H9 (cell line): ENCODE results near the gene SFRP5. TPM values are rescaled to one million over a fixed set of nuclear protein-coding genes. Genes with fewer than 3 reads are reported as not detected.

Experiments used
- DNase-seq: peaks from one replicate; pipeline ENCODE4 v3.0.0-alpha.2; 2017
- H2AFZ ChIP-seq: one replicate; pipeline ENCODE4 v1.6.1; 2013; ENCODE audit warnings: mild to moderate bottlenecking, low read length, control low read depth, moderate library complexity
- H2AK5ac ChIP-seq: 2 replicates; pipeline ENCODE4 v1.6.1; 2013; ENCODE audit warnings: low read length, control low read depth, mixed read lengths; ENCODE audit not compliant: insufficient read length
- H2BK120ac ChIP-seq: one replicate; pipeline ENCODE4 v1.6.1; 2013; ENCODE audit warnings: low read depth, mild to moderate bottlenecking, low read length, control low read depth, inconsistent platforms; ENCODE audit not compliant: poor library complexity, severe bottlenecking
- H2BK12ac ChIP-seq: 2 replicates; pipeline ENCODE4 v1.6.1; 2013; ENCODE audit warnings: low read length, control low read depth, mixed read lengths, low read depth; ENCODE audit not compliant: insufficient read length
- H2BK15ac ChIP-seq: 2 replicates; pipeline ENCODE4 v1.6.1; 2013; ENCODE audit warnings: low read depth, low read length, control low read depth
- H2BK20ac ChIP-seq: one replicate; pipeline ENCODE4 v1.6.1; 2013; ENCODE audit warnings: low read depth, mild to moderate bottlenecking, low read length, control low read depth, inconsistent platforms; ENCODE audit not compliant: poor library complexity, severe bottlenecking
- H2BK5ac ChIP-seq: 2 replicates; pipeline ENCODE4 v1.6.1; 2013; ENCODE audit warnings: low read length, control low read depth, mixed read lengths; ENCODE audit not compliant: insufficient read length
- H3K14ac ChIP-seq: 2 replicates; pipeline ENCODE4 v1.6.1; 2013; ENCODE audit warnings: low read length, control low read depth; ENCODE audit not compliant: insufficient read depth
- H3K18ac ChIP-seq: 2 replicates; pipeline ENCODE4 v1.6.1; 2013; ENCODE audit warnings: low read depth, mild to moderate bottlenecking, mixed read lengths, low read length, control low read depth; ENCODE audit not compliant: insufficient read length
- H3K23ac ChIP-seq: 2 replicates; pipeline ENCODE4 v1.6.1; 2013; ENCODE audit warnings: low read length, control low read depth, mixed read lengths, low read depth; ENCODE audit not compliant: insufficient read length
- H3K23me2 ChIP-seq: 2 replicates; pipeline ENCODE4 v1.6.1; 2013; ENCODE audit warnings: low read depth, mild to moderate bottlenecking, mixed read lengths, low read length, control low read depth; ENCODE audit not compliant: insufficient read length, poor library complexity, severe bottlenecking
- H3K27ac ChIP-seq: 2 replicates; pipeline ENCODE4 v1.5.1; 2013; ENCODE audit warnings: low read length, control low read depth, mixed read lengths, low read depth; ENCODE audit not compliant: insufficient read length
- H3K27me3 ChIP-seq: 2 replicates; pipeline ENCODE4 v1.6.1; 2013; ENCODE audit warnings: low read length, control low read depth, inconsistent platforms; ENCODE audit not compliant: insufficient read depth
- H3K4ac ChIP-seq: 2 replicates; pipeline ENCODE4 v1.6.1; 2013; ENCODE audit warnings: low read depth, mild to moderate bottlenecking, control low read depth, inconsistent platforms, low read length, moderate library complexity
- H3K4me1 ChIP-seq: 2 replicates; pipeline ENCODE4 v1.6.1; 2013; ENCODE audit warnings: low read length, control low read depth, inconsistent platforms; ENCODE audit not compliant: insufficient read depth
- H3K4me2 ChIP-seq: 2 replicates; pipeline ENCODE4 v1.6.1; 2013; ENCODE audit warnings: low read length, control low read depth, mixed read lengths; ENCODE audit not compliant: insufficient read length, insufficient read depth
- H3K56ac ChIP-seq: 2 replicates; pipeline ENCODE4 v1.6.1; 2013; ENCODE audit warnings: low read depth, mild to moderate bottlenecking, mixed read lengths, low read length, control low read depth; ENCODE audit not compliant: insufficient read length
- H3K79me1 ChIP-seq: 2 replicates; pipeline ENCODE4 v1.6.1; 2013; ENCODE audit warnings: low read depth, mild to moderate bottlenecking, moderate library complexity, low read length, control low read depth, inconsistent platforms; ENCODE audit not compliant: insufficient read depth, poor library complexity, severe bottlenecking
- H3K79me2 ChIP-seq: 2 replicates; pipeline ENCODE4 v1.6.1; 2013; ENCODE audit warnings: low read length, control low read depth, inconsistent platforms; ENCODE audit not compliant: insufficient read depth
- H3K9ac ChIP-seq: 2 replicates; pipeline ENCODE4 v1.6.1; 2013; ENCODE audit warnings: low read length, control low read depth, mixed read lengths; ENCODE audit not compliant: insufficient read length; ENCODE audit errors: extremely low read depth
- H3K9me3 ChIP-seq: one replicate; pipeline ENCODE4 v1.6.1; 2013; ENCODE audit warnings: low read depth, low read length, inconsistent platforms; ENCODE audit not compliant: control insufficient read depth
- H3T11ph ChIP-seq: one replicate; pipeline ENCODE4 v1.6.1; 2013; ENCODE audit warnings: mild to moderate bottlenecking, low read length, control low read depth, inconsistent platforms
- H4K20me1 ChIP-seq: one replicate; pipeline ENCODE4 v1.6.1; 2013; ENCODE audit not compliant: control insufficient read depth, insufficient read length, insufficient read depth
- H4K5ac ChIP-seq: 2 replicates; pipeline ENCODE4 v1.6.1; 2013; ENCODE audit warnings: low read depth, mild to moderate bottlenecking, mixed read lengths, low read length, control low read depth; ENCODE audit not compliant: insufficient read length
- H4K8ac ChIP-seq: replicated peaks from 2 replicates; pipeline ENCODE4 v1.6.1; 2013; ENCODE audit warnings: low read length, control low read depth, mixed read lengths, low read depth; ENCODE audit not compliant: insufficient read length
- H4K91ac ChIP-seq: 2 replicates; pipeline ENCODE4 v1.6.1; 2013; ENCODE audit warnings: low read depth, mild to moderate bottlenecking, moderate library complexity, mixed read lengths, low read length, control low read depth; ENCODE audit not compliant: insufficient read length
- H3K27ac Mint-ChIP-seq, 3 experiments: 2 replicates in 2 of 3; 3 replicates in 1 of 3; pipeline ENCODE4 v1.8.0; 2020 to 2021; ENCODE audit warnings: mixed read lengths in 3 of 3, mild to moderate bottlenecking in 1 of 3, moderate library complexity in 1 of 3
- H3K27me3 Mint-ChIP-seq: 2 replicates; pipeline ENCODE4 v1.8.0; 2021; ENCODE audit warnings: low read depth, mild to moderate bottlenecking, moderate library complexity, mixed read lengths
- H3K36me3 Mint-ChIP-seq, 3 experiments: 2 replicates in 2 of 3; 3 replicates in 1 of 3; pipeline ENCODE4 v1.8.0; 2020 to 2021; ENCODE audit warnings: low read depth in 3 of 3, mixed read lengths in 3 of 3; ENCODE audit not compliant: insufficient read depth in 1 of 3
- H3K4me1 Mint-ChIP-seq, 2 experiments: 2 replicates each; pipeline ENCODE4 v1.8.0; 2020; ENCODE audit warnings: mixed read lengths in 2 of 2
- H3K4me3 Mint-ChIP-seq, 2 experiments: 2 replicates in 1 of 2; 3 replicates in 1 of 2; pipeline ENCODE4 v1.8.0; 2020 to 2021; ENCODE audit warnings: mild to moderate bottlenecking in 2 of 2, mixed read lengths in 2 of 2, moderate library complexity in 1 of 2
- H3K9me3 Mint-ChIP-seq, 2 experiments: 2 replicates in 1 of 2; 3 replicates in 1 of 2; pipeline ENCODE4 v1.8.0; 2020; ENCODE audit warnings: mild to moderate bottlenecking in 2 of 2, mixed read lengths in 2 of 2, moderate library complexity in 1 of 2
- CTCF ChIP-seq: fragments of 200-600 bp; sonication (generic); conservative IDR thresholded peaks from 3 replicates; pipeline ENCODE4 v1.8.0; 2021; ENCODE audit warnings: antibody characterized with exemption, mild to moderate bottlenecking
- WGBS: extraction: QIAGEN DNeasy Blood & Tissue Kit; methylation state at CpG from one replicate; pipeline ENCODE4 v1.1.7; 2013; ENCODE audit warnings: missing lambda C conversion rate, low lambda C conversion rate, mixed read lengths; ENCODE audit not compliant: insufficient read length; ENCODE audit errors: extremely low coverage; 5-methylcytosine and 5-hydroxymethylcytosine counted together
- total RNA-seq: library from RNA; stranded (reverse); gene quantifications from 2 replicates; pipeline ENCODE4 v1.2.1, GENCODE V29; 2021

Gene SFRP5
- total RNA-seq, 1 experiment from 2014 or later = 1.7 TPM

GRCh38 chr10:97805949-97806348 is 34.1 kb upstream of the SFRP5 start:
- no peak overlapping the region for H3K4me2 ChIP-seq

More at GRCh38 chr10:97805949-97806348, 34.1 kb upstream of the SFRP5 start:
- Histone ChIP-seq H3K4me1 (no peaks in the 10 kb centered on the region), H2BK120ac (no peak overlapping the region), H4K5ac (no peak overlapping the region), H3K18ac (no peak overlapping the region), H3K14ac (no peak overlapping the region), H3K79me1 (no peaks in the 10 kb centered on the region), H3K27me3 (no peaks in the 10 kb centered on the region), H3K27ac (no peak overlapping the region), H3K56ac (no peak overlapping the region), H3K9me3 (no peaks in the 10 kb centered on the region), H3K23ac (no peak overlapping the region), H2BK15ac (no peak overlapping the region), H3K9ac (no peak overlapping the region), H2AK5ac (no peak overlapping the region), H4K8ac (no peak overlapping the region), H2BK5ac (no peak overlapping the region), H2BK20ac (no peak overlapping the region), H3K79me2 (no peaks in the 10 kb centered on the region), H3T11ph (no peak overlapping the region), H3K23me2 (no peaks in the 10 kb centered on the region), H4K91ac (no peak overlapping the region), H4K20me1 (no peaks in the 10 kb centered on the region), H3K4ac (no peak overlapping the region), H2BK12ac (no peak overlapping the region), H2AFZ (no peak overlapping the region)
- Mint-ChIP-seq H3K27ac (no peak overlapping the region), H3K27me3 (no peaks in the 10 kb centered on the region; the same call in none of the 2 replicates), H3K9me3 (no peaks in the 10 kb centered on the region), H3K36me3 (no peaks in the 10 kb centered on the region; a peak in 1 of 7 replicates), H3K4me1 (peaks cover 6 to 16% of the 10 kb centered on the region in 2 experiments), H3K4me3 (no peak overlapping the region)
- no peak for TF ChIP-seq CTCF
- no CpG with 5 or more reads among the region's 6 CpGs for WGBS
- DNase-seq = no peak
